Activated T-helper 9 cell treated with anti-CD3 and anti-CD28 coated beads, Interleukin-2, amount 50 U/mL, for 16 hours (primary cell): Measurements from ENCODE around the gene ATF1.

Experiments
- DNase-seq: peaks from one replicate; pipeline ENCODE4 v3.0.0-alpha.2; 2020; ENCODE audit warnings: low read depth

Gene ATF1

DNA sequence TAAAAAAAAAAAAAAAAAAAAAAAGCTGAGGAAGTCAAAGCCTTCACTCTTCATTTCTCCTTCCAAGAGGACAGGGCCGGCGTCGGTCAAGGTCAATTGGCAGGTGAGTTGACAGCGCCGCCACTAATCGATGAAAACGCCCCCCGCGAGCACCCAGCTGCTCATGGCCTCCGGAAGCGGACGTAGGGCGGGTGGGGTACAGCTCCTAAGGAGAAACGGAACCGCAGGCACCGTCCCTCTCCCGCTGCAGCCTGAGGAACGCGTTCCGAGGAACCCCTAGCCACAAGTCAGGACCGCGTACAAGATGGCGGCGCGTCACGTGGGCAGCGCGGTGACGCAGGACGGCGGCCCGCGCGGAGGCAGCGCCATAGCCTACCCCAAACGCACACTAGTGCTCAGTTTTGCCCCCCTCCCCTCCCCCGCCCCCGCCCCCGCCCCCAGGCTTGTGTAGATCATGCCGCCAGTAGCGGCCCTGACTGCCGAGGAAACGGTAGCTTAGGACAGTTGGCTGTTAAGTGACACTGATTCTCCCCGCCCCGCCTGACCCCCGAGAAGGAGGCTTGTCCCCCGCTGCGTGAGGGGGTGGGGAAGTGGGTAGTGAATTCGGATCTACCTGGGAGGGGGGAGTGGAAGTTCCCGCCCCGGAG, at the start of gene ATF1:
Gene ATF1 (plus strand): TSS at position 463 of the 647 bp plus-strand sequence. CDS start 16,045 bp downstream, outside the sequence.
- DNase-seq = peak; percentile 84

DNA sequence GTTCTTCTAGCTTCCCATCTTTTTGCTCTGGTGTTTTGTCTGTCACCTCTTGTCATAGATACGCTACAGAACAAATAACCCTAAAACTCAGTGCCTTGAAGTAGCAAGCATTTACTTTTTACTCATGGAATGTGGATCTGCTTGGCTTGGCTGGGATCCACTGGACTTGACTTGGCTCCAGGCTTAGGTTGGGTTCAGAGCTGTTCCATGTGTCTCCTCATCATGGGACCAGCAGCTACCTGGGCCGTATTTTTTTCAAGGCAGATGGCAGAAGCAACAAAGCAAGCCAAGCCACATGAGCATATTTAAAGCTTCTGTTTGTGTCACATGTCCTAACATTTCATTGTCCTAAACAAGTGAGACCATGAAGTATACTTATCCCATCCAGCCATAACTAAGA, 48.7 kb upstream of the ATF1 start:
- no peak for DNase-seq

DNA sequence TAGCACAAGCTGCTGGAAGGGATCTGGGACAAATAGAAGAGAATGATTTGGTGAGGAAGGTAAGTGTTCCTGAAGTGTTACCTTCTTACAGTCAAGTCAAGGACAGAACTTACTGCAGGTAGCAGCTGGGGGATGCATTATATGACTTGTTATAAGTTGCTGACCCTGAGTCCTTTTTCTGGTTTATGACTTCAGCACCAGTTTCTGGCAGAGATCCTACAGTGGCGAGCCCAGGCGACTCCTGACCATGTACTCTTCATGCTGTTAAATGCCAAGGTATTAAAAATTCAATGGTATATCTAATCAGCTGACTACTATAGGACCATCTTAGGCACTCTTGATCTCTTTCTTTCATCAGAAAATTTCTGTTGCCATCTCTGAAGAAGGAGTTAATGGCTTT, 45.1 kb upstream of the ATF1 start:
- DNase-seq = no peak

DNA sequence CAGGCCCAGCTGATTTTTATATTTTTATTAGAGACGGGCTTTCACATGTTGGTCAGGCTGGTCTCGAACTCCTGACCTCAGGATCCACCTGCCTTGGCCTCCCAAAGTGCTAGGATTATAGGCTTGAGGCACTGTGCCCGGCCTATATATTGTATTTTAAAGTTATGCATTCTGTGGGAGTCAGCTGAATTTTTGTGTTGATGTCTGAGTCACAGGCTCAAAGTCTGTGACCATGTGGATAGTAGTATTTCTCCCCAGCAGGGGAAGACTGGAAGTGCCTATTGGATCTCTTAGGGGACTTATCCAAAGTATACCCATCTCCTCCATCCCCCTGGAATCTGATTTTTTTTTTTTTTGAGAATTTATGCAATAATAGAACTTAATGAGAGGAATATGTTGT, 43.8 kb upstream of the ATF1 start:
- no peak for DNase-seq

DNA sequence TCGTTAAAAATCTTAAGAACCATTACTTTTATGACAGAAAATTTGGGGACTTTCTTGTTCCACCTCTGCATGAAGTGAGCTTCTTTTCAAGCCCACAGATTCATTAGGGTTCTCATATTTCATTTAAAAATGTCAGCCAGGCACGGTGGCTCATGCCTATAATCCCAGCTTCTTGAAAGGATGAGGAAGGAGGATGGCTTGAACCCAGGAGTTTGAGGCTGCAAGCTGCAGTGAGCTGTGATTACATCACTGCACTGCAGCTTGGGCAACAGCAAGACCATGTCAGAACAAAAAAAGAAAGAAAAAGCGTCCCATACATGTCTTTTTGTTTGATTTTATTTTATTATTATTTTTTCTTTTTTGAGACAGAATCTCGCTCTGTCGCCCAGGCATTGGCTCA, 43.4 kb upstream of the ATF1 start:
- DNase-seq = no peak

DNA sequence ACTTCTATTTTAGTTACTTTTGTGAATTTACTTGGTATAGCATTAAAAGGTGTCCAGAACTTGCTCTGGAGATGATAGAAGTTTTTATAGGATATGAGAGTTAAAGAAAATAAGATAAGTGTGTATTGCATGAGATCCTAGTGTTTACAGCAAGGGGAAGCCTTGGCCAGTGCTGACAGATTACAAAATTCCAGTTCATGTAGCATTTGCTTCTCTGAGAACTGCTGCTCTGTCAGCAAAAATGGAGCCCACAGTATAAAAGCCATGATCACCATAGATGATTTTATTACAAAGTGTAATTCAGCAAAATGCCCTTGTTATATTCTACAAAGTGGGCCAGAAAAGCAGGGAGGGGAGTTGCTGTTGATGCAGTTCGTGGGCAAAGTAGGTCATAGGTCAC, 40.0 kb upstream of the ATF1 start:
- no peak for DNase-seq

DNA sequence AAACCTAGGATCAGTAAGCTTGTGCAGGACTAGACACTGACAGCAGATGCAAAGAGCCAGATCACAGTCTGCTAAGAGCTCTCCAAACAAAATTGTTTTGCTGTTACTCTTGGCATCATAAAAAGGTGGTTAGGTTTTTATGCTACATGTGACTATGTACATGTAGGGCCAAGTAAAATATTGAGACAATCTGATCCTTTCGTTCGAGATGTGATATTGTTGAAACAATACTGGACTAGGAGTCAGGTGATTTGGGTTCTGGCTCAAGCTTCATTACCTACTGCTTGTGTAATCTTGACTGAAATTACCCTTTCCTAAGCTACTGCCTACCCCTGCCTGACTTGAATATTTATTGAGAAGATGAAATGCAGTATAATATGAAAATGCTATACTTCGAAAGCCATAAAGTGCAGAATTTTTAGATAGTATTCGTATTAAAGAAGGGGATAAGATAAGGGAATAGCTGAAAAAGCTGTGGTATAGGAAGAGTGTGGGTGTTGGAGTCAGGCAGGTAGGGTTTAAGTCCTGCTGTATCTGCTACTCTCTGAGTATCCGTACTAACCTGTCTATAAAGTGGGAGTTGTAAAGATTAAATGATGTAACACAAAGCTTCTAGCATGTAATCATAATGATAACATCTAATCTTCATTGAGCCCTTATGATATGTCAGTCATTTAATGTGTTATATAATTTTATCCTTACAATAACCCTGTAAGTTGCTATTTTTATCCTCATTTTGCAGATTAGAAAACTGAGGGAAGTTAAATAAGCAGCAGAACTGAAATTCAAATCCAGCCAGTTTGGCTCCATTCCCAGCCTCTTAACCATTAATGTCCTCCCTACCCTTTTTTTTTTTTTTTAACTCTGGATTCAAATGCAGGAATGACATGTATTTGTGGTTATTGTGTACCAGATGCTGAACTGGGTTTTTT, 38.6 kb upstream of the ATF1 start:
- no peak for DNase-seq

DNA sequence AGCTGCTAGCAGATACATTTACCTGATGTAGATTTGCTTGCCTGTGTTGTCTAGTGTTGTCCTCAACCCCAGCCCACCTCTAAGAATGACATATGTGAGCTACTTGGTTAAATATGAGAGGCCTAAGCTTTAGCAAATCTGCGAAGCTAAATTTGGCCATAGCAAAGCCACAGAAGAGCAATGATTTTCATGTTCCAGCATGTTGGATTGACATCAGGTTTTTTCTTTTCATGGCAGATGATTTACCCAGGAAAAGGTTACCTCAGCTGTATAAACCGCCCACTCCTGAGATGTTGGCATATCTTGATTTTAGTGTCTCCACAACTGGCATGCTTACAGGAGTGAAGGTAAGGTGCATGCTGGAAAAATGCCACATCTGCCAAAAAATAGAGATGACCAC, 36.4 kb upstream of the ATF1 start:
- no peak for DNase-seq

DNA sequence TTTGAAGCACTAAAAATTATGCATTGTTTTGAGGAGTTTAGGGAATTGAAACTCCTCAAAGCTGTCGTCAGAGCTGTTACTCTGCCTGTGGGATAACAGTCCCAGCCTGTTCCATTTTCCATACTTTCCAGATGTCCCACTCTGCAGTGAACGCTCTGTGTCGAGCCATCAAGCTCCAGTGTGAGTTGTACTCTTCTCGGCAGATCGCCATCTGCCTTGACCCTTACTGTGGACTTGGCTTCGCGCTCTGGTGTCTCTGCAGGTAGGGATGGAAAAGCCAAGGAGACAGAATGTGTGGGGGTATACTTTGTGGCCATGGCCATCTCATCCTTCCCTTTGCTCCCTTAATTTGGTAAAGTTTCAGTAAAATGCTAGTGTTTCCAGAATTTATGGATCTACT, 35.5 kb upstream of the ATF1 start:
- DNase-seq = no peak

DNA sequence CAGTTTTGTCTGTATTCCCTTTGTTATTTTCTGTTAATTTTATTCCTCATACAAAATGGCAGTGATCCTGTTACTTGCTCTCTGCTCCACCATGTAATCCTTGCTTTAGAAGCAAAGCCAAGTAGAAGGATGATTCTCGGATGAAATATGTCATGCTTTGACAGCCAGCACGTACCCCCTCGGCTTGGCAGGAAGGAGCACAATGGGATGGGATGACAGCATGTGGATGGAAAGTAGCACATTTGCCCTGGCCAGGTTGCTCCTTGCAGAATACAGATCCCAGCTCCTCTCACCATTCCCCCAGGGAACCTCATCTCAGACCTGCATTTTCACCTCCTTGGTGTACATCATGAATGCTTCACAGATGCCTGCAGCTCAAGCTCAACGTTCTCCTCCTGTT, 35.1 kb upstream of the ATF1 start:
- DNase-seq = no peak

DNA sequence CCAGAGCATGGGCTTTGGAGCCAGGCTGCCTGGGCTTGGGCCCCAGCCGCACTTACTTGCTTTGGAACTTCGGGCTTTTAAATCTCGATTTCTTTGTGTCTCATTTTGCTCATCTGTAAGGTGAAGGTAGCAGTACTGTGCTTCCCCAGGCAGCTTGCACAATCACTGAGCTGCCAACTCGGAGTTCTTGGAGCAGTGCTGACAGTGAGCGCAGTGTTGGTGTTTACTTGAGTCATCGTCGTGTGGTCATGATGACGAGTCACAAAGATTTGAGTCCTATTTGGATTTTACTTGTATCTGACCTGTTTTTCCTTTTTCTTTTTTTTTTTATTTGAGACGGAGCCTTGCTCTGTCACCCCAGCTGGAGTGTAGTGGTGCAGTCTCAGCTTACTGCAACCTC, 31.3 kb upstream of the ATF1 start:
- DNase-seq = no peak

DNA sequence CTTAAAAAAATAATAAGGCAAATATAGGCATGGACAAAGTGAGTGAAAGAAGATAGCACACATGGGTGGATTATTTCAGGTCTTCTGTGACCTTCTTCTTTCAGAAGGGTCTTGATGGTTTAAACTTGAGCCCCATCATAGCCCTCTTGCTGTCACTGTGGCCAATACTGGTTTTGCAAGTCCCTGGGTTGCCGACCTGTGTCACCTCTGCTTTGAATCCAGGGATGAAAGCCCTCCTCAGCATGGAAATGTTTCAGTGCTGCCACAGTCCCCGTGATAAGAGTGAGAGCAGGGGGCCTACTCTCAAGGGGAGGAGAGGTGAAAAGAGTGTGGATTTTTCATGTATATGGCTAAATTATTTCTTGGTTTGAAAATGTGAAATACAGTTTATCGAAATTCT, 30.2 kb upstream of the ATF1 start:
- DNase-seq = no peak

DNA sequence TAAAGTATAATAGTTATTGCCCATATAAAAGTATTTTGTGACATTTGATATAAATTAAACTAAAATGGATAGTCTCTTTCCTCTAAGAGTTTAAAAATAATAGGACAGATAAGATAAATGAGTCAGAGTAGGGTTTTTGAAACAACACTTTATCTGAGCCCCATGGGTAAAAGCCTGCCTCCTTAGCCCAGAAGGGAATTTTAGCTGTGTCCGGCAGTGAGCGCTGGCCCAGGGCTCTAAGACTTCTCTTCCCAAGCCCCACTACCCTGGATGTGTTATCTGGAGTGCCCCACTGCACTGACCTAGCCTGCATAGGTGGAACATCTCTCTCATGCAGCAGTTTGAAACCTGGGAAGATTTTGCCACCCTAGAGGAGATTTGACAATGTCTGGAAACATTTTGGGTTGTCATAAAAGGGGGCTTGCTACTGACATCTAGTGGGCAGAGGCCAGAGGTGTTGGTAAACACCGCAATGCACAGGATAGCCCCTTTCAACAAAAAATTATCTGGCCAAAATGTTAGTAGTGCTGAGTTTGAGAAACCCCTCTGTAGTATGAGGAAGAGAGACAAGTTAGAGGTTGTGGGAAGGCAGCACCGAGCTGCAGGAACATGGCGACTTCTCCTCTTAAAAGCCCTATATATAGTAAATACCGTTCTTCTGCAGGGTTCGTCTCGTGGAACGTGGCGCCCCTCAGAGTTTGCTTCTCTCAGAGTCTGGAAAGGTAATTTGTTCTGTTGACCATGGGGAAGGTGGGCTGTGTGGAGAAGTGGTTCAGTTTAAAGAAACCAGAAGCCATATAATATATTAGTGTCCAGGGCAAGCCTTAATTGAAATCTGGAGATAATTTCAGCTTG, 29.3 kb upstream of the ATF1 start:
- DNase-seq = no peak

DNA sequence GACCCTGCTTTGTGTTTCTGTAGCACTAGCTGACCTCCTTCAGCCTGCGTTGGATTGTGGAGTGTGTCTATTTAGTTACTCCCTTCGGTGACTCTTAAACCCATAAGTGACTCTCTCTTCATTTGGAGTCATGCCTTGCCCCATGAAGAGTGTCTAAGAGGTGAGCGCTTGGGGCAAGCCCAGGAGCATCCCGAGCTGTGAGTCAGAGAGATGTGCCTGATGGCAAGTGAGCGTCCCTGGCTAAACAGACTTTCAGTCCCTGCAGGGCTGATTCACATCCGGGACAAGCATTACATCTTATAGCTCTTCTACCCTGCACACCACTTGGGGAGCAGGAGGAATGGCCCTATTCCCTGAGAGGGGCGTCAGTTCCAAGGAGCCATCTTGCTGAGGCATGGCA, 24.3 kb upstream of the ATF1 start:
- no peak for DNase-seq

DNA sequence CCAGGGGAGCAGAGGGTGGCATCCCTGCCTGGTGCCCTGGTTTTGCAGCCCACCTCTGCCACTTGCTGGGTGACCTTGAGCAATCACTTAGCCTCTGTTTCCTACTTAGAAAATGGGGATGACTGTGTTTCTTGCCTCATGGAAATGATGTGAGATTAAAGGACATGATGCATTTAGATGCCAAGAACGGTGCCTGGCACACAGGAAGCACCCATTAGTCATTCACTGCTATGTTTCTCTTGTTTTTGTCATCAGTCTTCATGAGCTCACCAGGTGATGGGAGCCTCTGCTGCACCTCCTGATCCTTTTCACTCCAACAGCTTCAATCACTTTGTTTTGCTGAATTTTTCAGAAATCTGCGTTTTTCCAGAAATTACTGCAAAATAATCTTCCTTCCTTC, 23.6 kb upstream of the ATF1 start:
- no peak for DNase-seq

DNA sequence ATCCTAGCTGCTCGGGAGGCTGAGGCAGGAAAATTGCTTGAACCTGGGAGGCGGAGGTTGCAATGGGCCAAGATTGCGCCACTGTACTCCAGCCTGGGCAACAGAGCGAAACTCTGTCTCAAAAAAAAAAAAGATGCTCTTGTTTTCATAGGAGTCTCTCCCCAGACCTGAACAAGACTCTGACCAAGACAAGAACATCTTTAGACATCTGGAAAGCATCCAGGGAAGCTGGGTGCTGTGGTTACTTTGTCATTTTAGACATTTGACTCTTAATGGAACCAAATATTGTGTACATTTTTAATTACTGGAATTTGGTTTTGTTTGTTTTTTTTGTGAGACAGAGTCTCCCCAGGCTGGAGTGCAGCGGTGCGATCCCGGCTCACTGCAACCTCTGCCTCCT, 21.1 kb upstream of the ATF1 start:
- no peak for DNase-seq

DNA sequence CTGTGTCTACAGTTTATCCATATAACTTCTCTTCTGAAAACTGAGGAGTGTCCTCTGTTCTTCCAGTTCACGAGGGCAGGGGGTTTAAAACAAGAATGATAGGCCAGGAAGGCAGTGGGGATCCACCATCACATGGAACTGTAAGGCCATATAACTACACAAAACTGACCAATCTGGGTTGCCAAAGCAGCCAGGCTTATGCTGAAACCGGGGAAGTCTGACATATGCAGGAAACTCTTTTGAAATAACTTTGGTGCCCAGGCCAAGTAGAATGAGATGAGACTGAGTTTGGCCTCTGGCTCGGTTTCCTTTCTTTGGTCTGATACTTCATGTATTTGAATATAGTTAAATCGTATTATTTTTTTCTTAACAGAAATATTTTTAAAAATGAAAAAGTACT, 18.0 kb upstream of the ATF1 start:
- DNase-seq = no peak

DNA sequence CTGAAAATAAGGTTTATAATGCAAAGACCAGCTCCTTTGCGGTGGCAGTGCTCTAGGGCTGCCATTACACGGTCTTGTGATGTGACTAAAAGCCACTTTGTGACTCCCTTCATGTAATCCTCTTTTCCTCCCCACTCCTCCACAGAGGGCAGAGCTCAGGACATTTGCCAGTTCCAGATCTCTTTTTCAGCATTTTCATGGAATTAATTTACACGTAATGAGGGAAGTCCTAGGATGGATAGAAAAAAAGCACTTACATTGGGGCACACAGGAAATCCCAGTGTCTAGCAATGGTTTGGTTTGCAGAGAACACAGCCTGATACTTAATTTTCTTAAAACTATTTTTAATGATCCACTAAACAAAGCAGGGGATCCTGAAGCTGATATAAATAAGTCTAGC, 17.5 kb upstream of the ATF1 start:
- no peak for DNase-seq

DNA sequence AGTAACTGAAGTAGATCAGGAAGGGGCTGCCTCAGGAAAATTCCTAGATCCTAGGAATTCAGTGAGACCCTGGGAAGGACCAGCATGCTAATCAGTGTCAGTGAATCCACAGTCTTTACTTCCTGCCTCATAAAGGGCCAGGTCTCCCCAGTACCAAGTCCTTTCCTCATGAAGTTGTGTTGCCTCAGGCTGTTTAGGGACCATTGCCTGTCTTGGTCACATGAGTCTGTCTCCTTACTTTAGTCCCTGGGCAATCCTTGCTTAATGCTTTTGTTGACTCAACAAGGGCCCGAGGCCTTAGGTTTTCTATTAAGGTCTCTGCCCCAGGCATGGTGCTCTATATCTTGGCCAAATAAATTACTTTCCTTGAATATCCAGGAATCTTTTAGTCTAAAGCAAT, 16.1 kb upstream of the ATF1 start:
- no peak for DNase-seq

DNA sequence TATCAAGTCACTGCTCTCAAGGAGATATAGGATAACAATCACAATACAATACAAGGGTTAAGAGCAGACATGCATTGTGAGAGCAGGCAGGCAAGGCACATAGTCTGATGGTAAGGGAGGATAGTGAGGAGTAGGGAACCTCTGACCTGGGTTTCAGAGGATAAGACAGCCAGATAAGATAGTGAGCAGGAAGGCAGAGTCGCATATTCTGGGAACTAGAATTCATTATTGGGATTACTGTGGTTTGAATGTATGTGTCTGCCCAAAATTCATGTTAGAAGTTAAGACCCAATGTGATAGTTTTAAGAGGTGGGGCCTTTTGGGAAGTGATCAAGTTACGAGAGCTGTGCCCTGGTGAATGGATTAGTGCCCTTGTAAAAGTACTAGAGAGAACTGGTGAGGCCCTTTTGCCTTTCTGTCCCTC, 14.4 kb upstream of the ATF1 start:
- DNase-seq = no peak

DNA sequence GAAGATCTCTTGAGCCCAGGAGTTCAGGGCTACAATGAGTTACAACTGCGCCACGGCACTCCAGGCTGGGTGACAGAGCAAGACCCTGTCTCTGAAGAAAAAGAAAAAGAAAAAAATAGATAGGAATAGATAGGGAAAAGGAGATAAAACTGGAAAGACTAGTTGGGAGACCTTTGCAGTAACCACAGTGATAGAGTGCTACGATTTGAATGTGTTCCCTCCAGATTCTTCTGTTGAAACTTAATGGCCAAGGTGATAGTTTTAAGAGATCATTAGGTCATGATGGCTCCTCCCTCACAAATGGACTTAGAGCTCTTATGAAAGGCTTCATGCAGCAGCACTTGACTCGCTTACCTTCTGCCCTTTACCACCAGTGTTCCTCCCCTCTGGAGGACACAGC, 13.5 kb upstream of the ATF1 start:
- no peak for DNase-seq

DNA sequence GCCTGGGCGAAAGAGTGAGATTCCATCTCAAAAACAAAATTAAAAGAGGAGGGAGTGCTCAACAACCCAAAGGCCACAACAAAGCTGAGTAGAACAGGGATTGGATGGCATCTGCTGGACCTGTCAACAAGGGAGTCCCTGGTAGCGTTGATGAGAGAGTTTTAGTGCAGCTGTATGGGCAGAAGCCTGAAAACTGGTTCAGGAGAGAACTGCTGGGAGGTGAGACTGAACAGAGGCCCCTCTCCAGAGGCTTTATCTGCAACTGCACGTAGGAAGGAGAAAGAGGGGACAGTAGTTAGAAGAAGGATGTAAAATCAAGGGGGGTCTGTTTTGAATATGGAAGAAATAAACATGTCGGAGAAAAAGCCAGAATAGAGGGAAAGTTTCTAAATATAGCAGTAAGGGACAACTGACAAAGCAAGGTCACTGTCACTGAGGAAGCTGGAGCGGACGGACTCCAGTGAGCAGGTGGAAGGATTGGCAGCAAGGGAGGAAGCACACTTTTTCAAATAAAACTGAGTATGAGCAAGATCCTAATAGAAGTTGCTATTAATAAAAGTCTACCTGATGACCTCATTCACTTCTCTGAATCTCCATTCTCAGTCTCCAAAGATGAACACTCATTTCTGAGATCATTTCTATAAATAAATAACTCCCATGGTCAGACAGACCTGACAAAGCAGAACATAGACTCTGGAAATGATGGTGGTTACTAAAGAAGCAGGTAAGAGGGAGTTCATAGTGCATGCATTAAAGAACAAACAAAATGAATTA, 11.8 kb upstream of the ATF1 start:
- no peak for DNase-seq
